K562 (cell line): Measurements from ENCODE around the gene IDH3G.

Experiments
- CTCF ChIP-seq, 3 experiments: IDR thresholded peaks in 2 of 3; conservative IDR thresholded peaks in 1 of 3; 2 replicates each; pipeline ENCODE4 v1.5.1; 2011 to 2012; ENCODE audit warnings: low read length in 3 of 3, mild to moderate bottlenecking in 3 of 3, control low read depth in 2 of 3, improper control_type of control experiment in 1 of 3, inconsistent platforms in 1 of 3, low read depth in 1 of 3, mixed read lengths in 1 of 3, moderate library complexity in 1 of 3; ENCODE audit not compliant: insufficient read depth in 2 of 3
- PML ChIP-seq: IDR thresholded peaks from 2 replicates; pipeline ENCODE4 v1.6.1; 2012; ENCODE audit warnings: low read length, inconsistent platforms
- POLR2A ChIP-seq: fragments of 450-650 bp; conservative IDR thresholded peaks from 2 replicates; pipeline ENCODE4 v1.6.1; 2016

GRCh38 chrX:153803211-153804099 is 9.3 kb upstream of the IDH3G start:
- TF ChIP-seq CTCF (IDR thresholded peaks at IDR 0.05 in 2 of 3, conservative IDR thresholded peaks at IDR 0.05 in 1 of 3; ENCODE audit: insufficient read depth in 2 of 3, low read depth in 1 of 3, low read length in 3 of 3) (no peak), POLR2A (no peak), PML (no peak)
